Measurements from ENCODE around the gene GNMT.

GNMT gene

GRCh38 chr6:42961020-42961470, 491 bp downstream of the GNMT start:
- DNase-seq (ENCODE audit: low spot score in 2 of 2) = no peak
- in situ Hi-C loops (cut with MboI; ENCODE audit: low sequenced_read_pairs) = no loop called here
- H3K4me1 ChIP-seq = no peaks in the 10 kb centered on the region
- H3K9me3 ChIP-seq = no peaks in the 10 kb centered on the region
- H3K27me3 ChIP-seq (ENCODE audit: low read depth) = no peaks in the 10 kb centered on the region
- peaks cover 22% of the 10 kb centered on the region for H3K36me3 ChIP-seq (replicated peaks)
- no peak overlapping the region for H3K4me3 ChIP-seq

GRCh38 chr6:42962096-42962495, 1.5 kb downstream of the GNMT start:
- Histone ChIP-seq H3K4me3 (no peak overlapping the region), H3K4me1 (no peaks in the 10 kb centered on the region), H3K9me3 (no peaks in the 10 kb centered on the region), H3K27me3 (ENCODE audit: low read depth) (no peaks in the 10 kb centered on the region), H3K36me3 (replicated peaks) (peaks cover 27% of the 10 kb centered on the region)
- in situ Hi-C loops (cut with MboI; ENCODE audit: low sequenced_read_pairs) = no loop called here
- no peak for DNase-seq (ENCODE audit: low spot score in 2 of 2)

- H3K27me3 ChIP-seq (ENCODE audit: low read depth) = no peaks in the 10 kb centered on the region
- in situ Hi-C loops (cut with MboI; ENCODE audit: low sequenced_read_pairs) = no loop called here
- H3K36me3 ChIP-seq (replicated peaks) = peaks cover 31% of the 10 kb centered on the region
- DNase-seq (ENCODE audit: low spot score in 2 of 2) = no peak
- no peaks in the 10 kb centered on the region for H3K9me3 ChIP-seq
- H3K4me1 ChIP-seq = no peaks in the 10 kb centered on the region
- H3K4me3 ChIP-seq = no peak overlapping the region
Measured at GRCh38 chr6:42962502-42963178, 2.1 kb downstream of the GNMT start.

- no peaks in the 10 kb centered on the region for H3K27me3 ChIP-seq (ENCODE audit: low read depth)
- peaks cover 35% of the 10 kb centered on the region for H3K36me3 ChIP-seq (replicated peaks)
- H3K4me3 ChIP-seq = no peak overlapping the region
- in situ Hi-C loops (cut with MboI; ENCODE audit: low sequenced_read_pairs) = no loop called here
- no peak for DNase-seq (ENCODE audit: low spot score in 2 of 2)
- H3K4me1 ChIP-seq = no peaks in the 10 kb centered on the region
- no peaks in the 10 kb centered on the region for H3K9me3 ChIP-seq
Measured at GRCh38 chr6:42963179-42963854, 2.8 kb downstream of the GNMT start.

GRCh38 chr6:42963855-42964605, 3.5 kb downstream of the GNMT start:
- H3K4me1 ChIP-seq = no peaks in the 10 kb centered on the region
- H3K27me3 ChIP-seq (ENCODE audit: low read depth) = no peaks in the 10 kb centered on the region
- no peak overlapping the region for H3K4me3 ChIP-seq
- DNase-seq (ENCODE audit: low spot score in 2 of 2) = peak; percentile 32 to 70
- no peaks in the 10 kb centered on the region for H3K9me3 ChIP-seq
- peaks cover 42% of the 10 kb centered on the region for H3K36me3 ChIP-seq (replicated peaks)
- in situ Hi-C loops (cut with MboI; ENCODE audit: low sequenced_read_pairs) = no loop called here

- Histone ChIP-seq H3K4me3 (no peak overlapping the region), H3K36me3 (replicated peaks) (peaks cover 51% of the 10 kb centered on the region), H3K27me3 (ENCODE audit: low read depth) (no peaks in the 10 kb centered on the region), H3K9me3 (no peaks in the 10 kb centered on the region), H3K4me1 (no peaks in the 10 kb centered on the region)
- no peak for DNase-seq (ENCODE audit: low spot score in 2 of 2)
- in situ Hi-C loops (cut with MboI; ENCODE audit: low sequenced_read_pairs) = no loop called here
Measured at GRCh38 chr6:42966571-42966970, 6.0 kb downstream of the GNMT start.

- no peak for DNase-seq (ENCODE audit: low spot score in 2 of 2)
- Histone ChIP-seq H3K4me3 (no peak overlapping the region), H3K9me3 (no peaks in the 10 kb centered on the region), H3K36me3 (replicated peaks) (peaks cover 53% of the 10 kb centered on the region), H3K4me1 (no peaks in the 10 kb centered on the region), H3K27me3 (ENCODE audit: low read depth) (no peaks in the 10 kb centered on the region)
- in situ Hi-C loops (cut with MboI; ENCODE audit: low sequenced_read_pairs) = no loop called here
Measured at GRCh38 chr6:42967228-42967627, 6.7 kb downstream of the GNMT start.

- H3K36me3 ChIP-seq (replicated peaks) = peaks cover 52% of the 10 kb centered on the region
- no peaks in the 10 kb centered on the region for H3K9me3 ChIP-seq
- DNase-seq (ENCODE audit: low spot score in 2 of 2) = no peak
- H3K4me1 ChIP-seq = no peaks in the 10 kb centered on the region
- in situ Hi-C loops (cut with MboI; ENCODE audit: low sequenced_read_pairs) = no loop called here
- H3K27me3 ChIP-seq (ENCODE audit: low read depth) = no peaks in the 10 kb centered on the region
- H3K4me3 ChIP-seq = no peak overlapping the region
Measured at GRCh38 chr6:42968126-42968701, 7.7 kb downstream of the GNMT start.

GRCh38 chr6:42968783-42969182, 8.2 kb downstream of the GNMT start:
- Histone ChIP-seq H3K4me1 (no peaks in the 10 kb centered on the region), H3K9me3 (no peaks in the 10 kb centered on the region), H3K27me3 (ENCODE audit: low read depth) (no peaks in the 10 kb centered on the region), H3K4me3 (no peak overlapping the region), H3K36me3 (replicated peaks) (peaks cover 57% of the 10 kb centered on the region)
- in situ Hi-C loops (cut with MboI; ENCODE audit: low sequenced_read_pairs) = no loop called here
- DNase-seq (ENCODE audit: low spot score in 2 of 2) = no peak

GRCh38 chr6:42969431-42969830, 8.9 kb downstream of the GNMT start:
- Histone ChIP-seq H3K27me3 (ENCODE audit: low read depth) (no peaks in the 10 kb centered on the region), H3K4me1 (no peaks in the 10 kb centered on the region), H3K9me3 (no peaks in the 10 kb centered on the region), H3K4me3 (no peak overlapping the region), H3K36me3 (replicated peaks) (peaks cover 56% of the 10 kb centered on the region)
- no peak for DNase-seq (ENCODE audit: low spot score in 2 of 2)
- in situ Hi-C loops (cut with MboI; ENCODE audit: low sequenced_read_pairs) = no loop called here

- in situ Hi-C loops (cut with MboI; ENCODE audit: low sequenced_read_pairs) = no loop called here
- Histone ChIP-seq H3K4me1 (no peaks in the 10 kb centered on the region), H3K4me3 (no peak overlapping the region), H3K27me3 (ENCODE audit: low read depth) (no peaks in the 10 kb centered on the region), H3K36me3 (replicated peaks) (peaks cover 56% of the 10 kb centered on the region), H3K9me3 (no peaks in the 10 kb centered on the region)
- DNase-seq (ENCODE audit: low spot score in 2 of 2) = no peak
Measured at GRCh38 chr6:42969934-42970333, 9.4 kb downstream of the GNMT start.

GRCh38 chr6:42970871-42971612, 10.5 kb downstream of the GNMT start:
- H3K27me3 ChIP-seq (ENCODE audit: low read depth) = no peaks in the 10 kb centered on the region
- no peak overlapping the region for H3K4me3 ChIP-seq
- no peak for DNase-seq (ENCODE audit: low spot score in 2 of 2)
- peaks cover 49% of the 10 kb centered on the region for H3K36me3 ChIP-seq (replicated peaks)
- no peaks in the 10 kb centered on the region for H3K4me1 ChIP-seq
- no peaks in the 10 kb centered on the region for H3K9me3 ChIP-seq
- in situ Hi-C loops (cut with MboI; ENCODE audit: low sequenced_read_pairs) = no loop called here

- Histone ChIP-seq H3K36me3 (replicated peaks) (peaks cover 44% of the 10 kb centered on the region), H3K4me3 (no peak overlapping the region), H3K9me3 (no peaks in the 10 kb centered on the region), H3K4me1 (peaks cover 3% of the 10 kb centered on the region; the same call in 1 of the 2 replicates), H3K27me3 (ENCODE audit: low read depth) (no peaks in the 10 kb centered on the region)
- in situ Hi-C loops (cut with MboI; ENCODE audit: low sequenced_read_pairs) = no loop called here
- DNase-seq (ENCODE audit: low spot score in 2 of 2) = no peak
Measured at GRCh38 chr6:42971746-42972327, 11.3 kb downstream of the GNMT start.

Data from HAP-1 (cell line).